Tibial nerve (tissue), 4 donors: ENCODE data around the gene C9orf72. TPM values are rescaled to one million over a fixed set of nuclear protein-coding genes. Genes with fewer than 3 reads are reported as not detected.

Experiments
- DNase-seq, 2 donors: peaks; one replicate each; pipeline ENCODE4 v3.0.0-alpha.2; 2019; ENCODE audit warnings: low spot score in 2 of 2
- H3K27ac ChIP-seq, 4 donors: fragments of 200-600 bp; sonication (generic) in 3 of 4; one replicate each; pipeline ENCODE4 v1.5.1; 2017 to 2019; ENCODE audit warnings: mild to moderate bottlenecking in 1 of 4
- H3K27me3 ChIP-seq, 2 donors: fragments of 200-600 bp; sonication (generic) in 1 of 2; one replicate each; pipeline versions ENCODE4 v1.5.1 to v1.6.0; 2017 to 2019
- H3K36me3 ChIP-seq, 3 donors: fragments of 200-600 bp; sonication (generic); one replicate each; pipeline ENCODE4 v1.5.1; 2018 to 2019
- H3K4me1 ChIP-seq, 4 donors: fragments of 200-600 bp; sonication (generic) in 3 of 4; one replicate each; pipeline ENCODE4 v1.5.1; 2017 to 2019
- H3K4me3 ChIP-seq, 4 donors: fragments of 200-600 bp; sonication (generic) in 3 of 4; one replicate each; pipeline ENCODE4 v1.5.1; 2017 to 2019; ENCODE audit warnings: mild to moderate bottlenecking in 1 of 4, moderate library complexity in 1 of 4
- H3K9me3 ChIP-seq, 4 donors: fragments of 200-600 bp; sonication (generic) in 3 of 4; one replicate each; pipeline ENCODE4 v1.5.1; 2017 to 2019
- CTCF ChIP-seq, 5 experiments: fragments of 200-600 bp in 3 of 5; fragments of 450-650 bp in 2 of 5; sonication (generic) in 3 of 5; IDR thresholded peaks; one replicate each; pipeline ENCODE4 v1.5.1; 2016 to 2019; ENCODE audit warnings: antibody characterized with exemption in 5 of 5, mild to moderate bottlenecking in 3 of 5, moderate library complexity in 2 of 5
- EP300 ChIP-seq, 2 donors: sonication (generic); formaldehyde crosslinking; IDR thresholded peaks; one replicate each; pipeline ENCODE4 v1.6.1; 2017; ENCODE audit warnings: antibody characterized with exemption in 2 of 2, mild to moderate bottlenecking in 1 of 2
- POLR2A ChIP-seq, 2 donors: fragments of 450-650 bp; IDR thresholded peaks; one replicate each; pipeline ENCODE4 v1.6.1; 2017; ENCODE audit warnings: antibody characterized with exemption in 2 of 2, mild to moderate bottlenecking in 2 of 2, moderate library complexity in 2 of 2
- WGBS, 2 donors: methylation state at CpG; one replicate each; pipeline ENCODE4 v1.1.5; 2018; 5-methylcytosine and 5-hydroxymethylcytosine counted together
- total RNA-seq, 4 donors: library from RNA; depleted of rRNA; stranded (reverse); fragments of >200 nt; gene quantifications; one replicate each; pipeline ENCODE4 v1.1.0, GENCODE V29; 2016

C9orf72 gene
- total RNA-seq, 4 donors from 2014 or later = 19.0 to 23.8 (median 20.7) TPM

- H3K36me3 ChIP-seq = no peaks in the 10 kb centered on the region
- DNase-seq = peak; percentile 97 to 99
- peak overlapping the region; percentile 51 to 87 (median 77) for H3K4me3 ChIP-seq
- 4 to 5% methylated on average over 35 of the region's 35 CpGs for WGBS, 2 donors
- H3K27ac ChIP-seq = peak overlapping the region; percentile 92 to 100 (median 97)
- peaks cover 0 to 11% (median 0%) of the 10 kb centered on the region in 4 donors for H3K9me3 ChIP-seq
- TF ChIP-seq EP300 (IDR thresholded peaks at IDR 0.05) = peak; percentile 98 to 99
- TF ChIP-seq CTCF (IDR thresholded peaks at IDR 0.05) = no peak
- TF ChIP-seq POLR2A (IDR thresholded peaks at IDR 0.05) = peak; percentile 53 to 91
- H3K4me1 ChIP-seq = peaks cover 0 to 18% (median 9%) of the 10 kb centered on the region in 4 donors
- no peaks in the 10 kb centered on the region for H3K27me3 ChIP-seq
Measured at GRCh38 chr9:27573634-27574590, 631 bp upstream of the C9orf72 start.

- H3K4me3 ChIP-seq = peak overlapping the region; percentile 51 to 87 (median 77)
- no peaks in the 10 kb centered on the region for H3K9me3 ChIP-seq
- H3K27ac ChIP-seq = peak overlapping the region; percentile 92 to 100 (median 97)
- H3K27me3 ChIP-seq = no peaks in the 10 kb centered on the region
- H3K4me1 ChIP-seq = peaks cover 0 to 18% (median 9%) of the 10 kb centered on the region in 4 donors
- TF ChIP-seq POLR2A (IDR thresholded peaks at IDR 0.05) (peak in 1 of 2 donors; percentile 6), EP300 (IDR thresholded peaks at IDR 0.05) (no peak)
- H3K36me3 ChIP-seq = no peaks in the 10 kb centered on the region
- DNase-seq = peak in 1 of 2 donors; percentile 55
- 2 to 8% methylated on average over 6 of the region's 6 CpGs for WGBS, 2 donors
Measured at GRCh38 chr9:27572566-27572917, 739 bp downstream of the C9orf72 start.

GRCh38 chr9:27572061-27572460, 1.2 kb downstream of the C9orf72 start:
- 66 to 80% methylated on average over 3 of the region's 3 CpGs for WGBS, 2 donors
- H3K27ac ChIP-seq = peak overlapping the region; percentile 92 to 100 (median 97)

GRCh38 chr9:27571011-27571410, 2.3 kb downstream of the C9orf72 start:
- TF ChIP-seq POLR2A (IDR thresholded peaks at IDR 0.05) = no peak
- no peak for TF ChIP-seq CTCF (IDR thresholded peaks at IDR 0.05)
- TF ChIP-seq EP300 (IDR thresholded peaks at IDR 0.05) = no peak
- no peak overlapping the region for H3K27ac ChIP-seq
- WGBS, 2 donors = 91 to 98% methylated on average over 4 of the region's 4 CpGs

More at GRCh38 chr9:27572061-27572460, 1.2 kb downstream of the C9orf72 start:
- Histone ChIP-seq H3K27me3 (no peaks in the 10 kb centered on the region), H3K4me3 (peak overlapping the region in 1 of 4 donors; percentile 87), H3K4me1 (peaks cover 0 to 18% (median 9%) of the 10 kb centered on the region in 4 donors), H3K36me3 (no peaks in the 10 kb centered on the region), H3K9me3 (no peaks in the 10 kb centered on the region)
- TF ChIP-seq CTCF (IDR thresholded peaks at IDR 0.05) (no peak), POLR2A (IDR thresholded peaks at IDR 0.05) (no peak), EP300 (IDR thresholded peaks at IDR 0.05) (no peak)
- DNase-seq = no peak

GRCh38 chr9:27569406-27569805, 3.9 kb downstream of the C9orf72 start:
- TF ChIP-seq POLR2A (IDR thresholded peaks at IDR 0.05) (no peak), CTCF (IDR thresholded peaks at IDR 0.05) (no peak), EP300 (IDR thresholded peaks at IDR 0.05) (no peak)
- Histone ChIP-seq H3K27me3 (no peaks in the 10 kb centered on the region), H3K4me1 (peaks cover 0 to 21% (median 11%) of the 10 kb centered on the region in 4 donors), H3K4me3 (no peak overlapping the region), H3K9me3 (no peaks in the 10 kb centered on the region), H3K27ac (no peak overlapping the region), H3K36me3 (peaks cover 0 to 14% (median 0%) of the 10 kb centered on the region in 3 donors)
- no peak for DNase-seq
- WGBS, 2 donors = 90 to 92% methylated on average over 2 of the region's 2 CpGs

More at GRCh38 chr9:27571011-27571410, 2.3 kb downstream of the C9orf72 start:
- Histone ChIP-seq H3K27me3 (no peaks in the 10 kb centered on the region), H3K4me1 (peaks cover 0 to 18% (median 10%) of the 10 kb centered on the region in 4 donors), H3K4me3 (no peak overlapping the region), H3K9me3 (no peaks in the 10 kb centered on the region), H3K36me3 (peaks cover 0 to 5% (median 0%) of the 10 kb centered on the region in 3 donors)
- DNase-seq = no peak
